AG09309 (cell line): ENCODE results near the gene IFITM1.
"Not testable (repeated sequence)": the region's sequence is repeated elsewhere in the genome, so short reads cannot be mapped to it uniquely, and the experiment has no call there.

Experiments used
- DNase-seq: peaks from one replicate; pipeline ENCODE4 v3.0.0-alpha.2; 2010; ENCODE audit warnings: low read depth
- H3K4me3 ChIP-seq: 2 replicates; pipeline ENCODE4 v1.5.1; 2011; ENCODE audit warnings: mild to moderate bottlenecking, low read depth, low read length, moderate library complexity; ENCODE audit not compliant: control insufficient read depth
- TF ChIP-seq, protein P1 (sequence below): IDR thresholded peaks from 2 replicates; pipeline ENCODE4 v1.5.1; 2011; ENCODE audit warnings: mild to moderate bottlenecking, low read depth, low read length, inconsistent platforms; ENCODE audit not compliant: insufficient read depth, control insufficient read depth; ENCODE audit errors: missing control alignments

The IFITM1 gene

DNA sequence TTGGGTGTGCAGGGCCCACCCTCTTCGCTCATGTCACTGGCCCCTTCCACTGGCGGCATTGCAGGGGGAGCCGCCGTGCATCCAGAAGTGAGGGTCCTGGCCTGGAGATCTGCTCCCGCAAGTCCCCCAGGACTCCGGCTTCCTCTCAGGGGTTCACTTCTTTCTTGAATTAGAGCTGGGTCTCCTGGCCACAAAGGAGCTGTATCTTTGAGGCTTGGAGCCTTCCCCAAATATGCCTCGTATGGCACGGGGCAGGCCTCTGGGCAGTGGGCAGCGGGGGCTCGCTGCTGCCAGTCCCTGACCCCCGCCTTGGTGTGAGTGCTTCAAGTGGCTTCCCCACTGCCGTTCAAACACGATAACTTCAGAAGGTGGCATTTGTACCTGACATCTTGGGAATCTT is 14.2 kb downstream of the IFITM1 start:
- no peak overlapping the region for H3K4me3 ChIP-seq
- TF ChIP-seq, protein P1, sequence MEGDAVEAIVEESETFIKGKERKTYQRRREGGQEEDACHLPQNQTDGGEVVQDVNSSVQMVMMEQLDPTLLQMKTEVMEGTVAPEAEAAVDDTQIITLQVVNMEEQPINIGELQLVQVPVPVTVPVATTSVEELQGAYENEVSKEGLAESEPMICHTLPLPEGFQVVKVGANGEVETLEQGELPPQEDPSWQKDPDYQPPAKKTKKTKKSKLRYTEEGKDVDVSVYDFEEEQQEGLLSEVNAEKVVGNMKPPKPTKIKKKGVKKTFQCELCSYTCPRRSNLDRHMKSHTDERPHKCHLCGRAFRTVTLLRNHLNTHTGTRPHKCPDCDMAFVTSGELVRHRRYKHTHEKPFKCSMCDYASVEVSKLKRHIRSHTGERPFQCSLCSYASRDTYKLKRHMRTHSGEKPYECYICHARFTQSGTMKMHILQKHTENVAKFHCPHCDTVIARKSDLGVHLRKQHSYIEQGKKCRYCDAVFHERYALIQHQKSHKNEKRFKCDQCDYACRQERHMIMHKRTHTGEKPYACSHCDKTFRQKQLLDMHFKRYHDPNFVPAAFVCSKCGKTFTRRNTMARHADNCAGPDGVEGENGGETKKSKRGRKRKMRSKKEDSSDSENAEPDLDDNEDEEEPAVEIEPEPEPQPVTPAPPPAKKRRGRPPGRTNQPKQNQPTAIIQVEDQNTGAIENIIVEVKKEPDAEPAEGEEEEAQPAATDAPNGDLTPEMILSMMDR = no peak
- DNase-seq = no peak

DNA sequence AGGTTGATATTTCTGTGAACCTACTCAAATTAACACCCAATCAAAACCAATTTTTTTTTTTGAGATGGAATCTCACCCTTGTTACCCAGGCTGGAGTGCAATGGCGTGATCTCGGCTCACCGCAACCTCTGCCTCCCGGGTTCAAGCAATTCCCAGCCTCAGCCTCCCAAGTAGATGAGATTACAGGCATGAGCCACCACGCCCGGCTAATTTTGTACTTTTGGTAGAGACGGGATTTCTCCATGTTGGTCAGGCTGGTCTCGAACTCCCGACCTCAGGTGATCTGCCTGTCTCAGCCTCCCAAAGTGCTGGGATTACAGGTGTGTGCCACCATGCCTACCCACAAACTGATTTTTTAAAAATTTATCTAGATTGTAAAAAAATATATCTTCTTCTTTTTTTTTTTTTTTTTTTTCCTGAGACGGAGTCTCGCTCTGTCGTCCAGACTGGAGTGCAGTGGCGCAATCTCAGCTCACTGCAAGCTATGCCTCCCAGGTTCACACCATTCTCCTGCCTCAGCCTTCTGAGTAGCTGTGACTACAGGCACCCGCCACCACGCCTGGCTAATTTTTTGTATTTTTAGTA is 14.8 kb downstream of the IFITM1 start:
- not testable (repeated sequence) for DNase-seq, H3K4me3 ChIP-seq

GRCh38 chr11:329886-330253 is 16.0 kb downstream of the IFITM1 start:
- TF ChIP-seq, protein P1 = no peak
- DNase-seq = no peak
- no peak overlapping the region for H3K4me3 ChIP-seq

- TF ChIP-seq, protein P1 = no peak
- DNase-seq = no peak
- H3K4me3 ChIP-seq = no peak overlapping the region
Observed at GRCh38 chr11:330307-330693, 16.5 kb downstream of the IFITM1 start.

- no peak for DNase-seq
- H3K4me3 ChIP-seq = no peak overlapping the region
- TF ChIP-seq, protein P1 = no peak
Observed at GRCh38 chr11:330694-331357, 17.0 kb downstream of the IFITM1 start.

DNA sequence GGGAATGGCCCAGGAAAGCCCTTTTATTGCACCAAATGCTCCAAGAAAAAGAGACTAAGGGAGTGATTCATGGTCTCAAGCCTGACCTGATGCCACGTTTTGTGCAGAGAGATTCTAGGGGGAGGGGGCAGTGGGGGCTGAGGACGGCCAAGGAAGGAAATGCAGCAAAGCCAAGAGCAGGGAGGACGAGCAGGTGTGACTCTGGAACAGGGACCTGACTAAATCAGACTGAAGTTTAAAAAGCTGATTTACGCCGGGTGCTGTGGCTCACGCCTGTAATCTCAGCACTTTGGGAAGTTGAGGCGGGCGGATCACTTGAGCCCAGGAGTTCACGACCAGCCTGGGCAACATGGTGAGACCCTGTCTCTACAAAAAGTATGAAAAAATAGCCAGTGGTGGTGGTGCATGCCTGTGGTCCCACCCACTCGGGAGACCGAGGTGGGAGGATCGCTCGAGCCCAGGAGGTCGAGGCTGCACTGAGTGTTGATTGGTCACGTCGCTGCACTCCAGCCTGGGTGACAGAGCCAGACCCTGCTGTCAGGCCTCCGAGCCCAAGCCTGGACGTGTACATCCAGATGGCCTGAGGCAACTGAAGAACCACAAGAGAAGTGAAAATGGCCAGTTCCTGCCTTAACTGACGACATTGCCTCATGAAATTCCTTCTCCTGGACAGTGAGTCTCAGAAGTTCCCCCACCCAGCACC is 17.7 kb downstream of the IFITM1 start:
- DNase-seq = no peak
- H3K4me3 ChIP-seq = no peak overlapping the region
- TF ChIP-seq, protein P1 = no peak

DNA sequence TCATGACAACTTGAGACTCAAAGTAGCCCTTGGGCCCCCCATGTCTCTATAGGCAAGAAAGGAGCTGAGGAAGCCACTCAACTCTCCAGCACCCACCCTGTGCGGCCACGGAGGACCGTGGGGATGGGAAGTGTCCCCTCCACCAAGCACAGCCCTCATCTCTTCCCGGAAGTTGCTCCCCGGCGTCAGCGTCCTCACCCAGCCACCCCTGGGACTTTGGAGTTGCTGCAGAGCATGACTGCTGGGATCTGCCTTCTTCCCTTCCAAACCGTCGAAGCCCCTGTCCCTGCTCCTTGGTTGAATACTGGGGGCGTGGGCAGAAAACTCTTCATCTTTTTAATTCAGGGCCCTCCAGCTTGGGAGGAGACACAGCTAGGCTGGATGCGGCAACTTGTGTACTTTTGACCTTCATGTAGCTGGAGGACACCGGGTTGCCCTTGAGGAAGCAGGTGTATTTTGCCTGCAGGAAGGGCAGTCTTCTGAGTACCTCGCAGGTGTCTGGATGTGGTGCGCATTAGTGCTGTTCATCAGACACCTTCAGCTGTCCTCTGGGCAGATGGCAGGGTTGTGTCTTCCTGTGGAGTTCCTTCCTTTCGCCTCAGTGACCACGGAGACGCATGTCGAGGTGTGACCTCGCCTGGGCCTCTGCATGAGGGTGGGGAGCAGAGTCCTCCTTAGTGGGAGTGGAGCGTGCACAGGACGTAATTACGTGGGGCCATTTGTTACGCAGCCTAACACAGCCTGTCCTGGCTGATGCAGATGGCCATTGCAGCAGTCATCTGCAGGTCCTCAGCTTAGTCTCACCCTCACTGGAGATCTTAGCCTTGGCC is 19.0 kb downstream of the IFITM1 start:
- TF ChIP-seq, protein P1 = no peak
- H3K4me3 ChIP-seq = no peak overlapping the region
- no peak for DNase-seq

DNA sequence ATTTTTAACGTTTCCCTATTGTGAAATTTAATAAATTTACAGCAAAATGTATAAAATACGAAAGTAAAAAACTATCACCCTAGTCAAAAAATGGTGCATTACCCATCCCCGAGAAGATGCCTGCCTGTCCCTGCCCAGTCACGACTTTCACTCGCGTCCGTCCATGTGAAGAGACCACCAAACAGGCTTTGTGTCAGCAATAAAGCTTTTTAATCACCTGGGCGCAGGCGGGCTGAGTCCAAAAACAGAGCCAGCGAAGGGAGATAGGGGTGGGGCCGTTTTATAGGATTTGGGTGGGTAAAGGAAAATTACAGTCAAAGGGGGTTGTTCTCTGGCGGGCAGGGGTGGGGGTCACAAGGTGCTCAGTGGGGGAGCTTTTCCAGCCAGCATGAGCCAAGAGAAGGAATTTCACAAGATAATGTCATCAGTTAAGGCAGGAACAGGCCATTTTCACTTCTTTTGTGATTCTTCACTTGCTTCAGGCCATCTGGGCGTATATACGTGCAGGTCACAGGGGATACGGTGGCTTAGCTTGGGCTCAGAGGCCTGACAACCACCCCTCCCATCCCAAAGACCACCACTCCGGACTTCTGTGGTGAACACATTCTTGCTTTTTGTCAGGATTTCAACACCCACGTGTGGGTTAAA is 19.9 kb downstream of the IFITM1 start:
- not testable (repeated sequence) for H3K4me3 ChIP-seq, DNase-seq
